Measurements from ENCODE around the gene ACER1. TPM values are rescaled to one million over a fixed set of nuclear protein-coding genes. Genes with fewer than 3 reads are reported as not detected.

The ACER1 gene
- total RNA-seq, 1 donor from 2014 or later: not detected

GRCh38 chr19:6262519-6262918 is 70.9 kb downstream of the ACER1 start:
- Mint-ChIP-seq H3K36me3 (ENCODE audit: low read depth) (peaks cover 80% of the 10 kb centered on the region), H3K27me3 (no peaks in the 10 kb centered on the region), H3K4me1 (peaks cover 11% of the 10 kb centered on the region), H3K27ac (no peak overlapping the region), H3K9me3 (no peaks in the 10 kb centered on the region), H3K4me3 (no peak overlapping the region)
- TF ChIP-seq, protein P1, sequence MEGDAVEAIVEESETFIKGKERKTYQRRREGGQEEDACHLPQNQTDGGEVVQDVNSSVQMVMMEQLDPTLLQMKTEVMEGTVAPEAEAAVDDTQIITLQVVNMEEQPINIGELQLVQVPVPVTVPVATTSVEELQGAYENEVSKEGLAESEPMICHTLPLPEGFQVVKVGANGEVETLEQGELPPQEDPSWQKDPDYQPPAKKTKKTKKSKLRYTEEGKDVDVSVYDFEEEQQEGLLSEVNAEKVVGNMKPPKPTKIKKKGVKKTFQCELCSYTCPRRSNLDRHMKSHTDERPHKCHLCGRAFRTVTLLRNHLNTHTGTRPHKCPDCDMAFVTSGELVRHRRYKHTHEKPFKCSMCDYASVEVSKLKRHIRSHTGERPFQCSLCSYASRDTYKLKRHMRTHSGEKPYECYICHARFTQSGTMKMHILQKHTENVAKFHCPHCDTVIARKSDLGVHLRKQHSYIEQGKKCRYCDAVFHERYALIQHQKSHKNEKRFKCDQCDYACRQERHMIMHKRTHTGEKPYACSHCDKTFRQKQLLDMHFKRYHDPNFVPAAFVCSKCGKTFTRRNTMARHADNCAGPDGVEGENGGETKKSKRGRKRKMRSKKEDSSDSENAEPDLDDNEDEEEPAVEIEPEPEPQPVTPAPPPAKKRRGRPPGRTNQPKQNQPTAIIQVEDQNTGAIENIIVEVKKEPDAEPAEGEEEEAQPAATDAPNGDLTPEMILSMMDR (IDR thresholded peaks at IDR 0.05): no peak
- POLR2A ChIA-PET: no interaction called here
- CTCF ChIA-PET: no interaction called here
- intact Hi-C loops (cut with micrococcal nuclease): no loop called here
- no peak for ATAC-seq (ENCODE audit: low read depth)
- no peak for DNase-seq

- POLR2A ChIA-PET: no interaction called here
- CTCF ChIA-PET: interaction anchor here (1.0 kb wide), 1 partner anchor 9 kb away, joined by 3 read pairs; no protein-coding TSS in a partner anchor
- intact Hi-C loops (cut with micrococcal nuclease): no loop called here
Measured at GRCh38 chr19:6261883-6262282, 71.5 kb downstream of the ACER1 start.

DNA sequence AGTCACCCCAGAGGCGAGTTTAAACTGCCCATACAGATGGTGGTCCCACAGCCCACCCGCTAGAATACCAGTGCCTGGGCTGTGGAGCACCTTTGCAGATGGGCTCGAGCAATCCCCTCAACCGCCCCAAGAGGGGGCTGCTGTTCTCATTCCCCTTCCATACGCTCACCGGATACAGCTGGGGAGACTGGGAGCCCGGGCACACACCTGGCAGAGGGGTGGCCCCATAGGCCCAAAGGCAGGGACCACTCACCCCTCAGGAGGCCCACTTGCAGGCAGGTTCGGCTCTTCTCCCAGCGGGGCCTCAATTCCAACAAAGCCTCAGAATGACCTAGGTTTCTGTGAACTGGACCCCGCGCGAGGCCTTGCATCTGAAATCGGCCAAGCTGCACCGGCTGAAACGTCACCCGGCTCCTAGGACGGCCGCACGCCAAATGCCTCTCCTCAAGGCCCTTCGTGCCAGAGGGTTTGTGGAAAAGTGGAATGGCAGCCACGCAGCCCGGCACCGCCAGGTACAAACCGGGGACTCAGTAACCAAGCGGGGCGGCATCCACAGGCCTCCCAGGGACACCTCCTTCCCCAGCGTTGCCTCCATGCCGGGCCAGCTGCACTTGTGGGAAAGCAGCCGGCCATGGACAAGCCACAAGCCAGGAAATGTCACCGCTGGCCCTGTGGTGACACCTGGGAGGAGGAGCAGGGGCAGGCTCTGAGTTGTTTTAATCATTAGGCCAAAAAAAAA is 72.3 kb downstream of the ACER1 start:
- ChIA-PET POLR2A (no interaction called here), CTCF (interaction anchor here (1.0 kb wide), 1 partner anchor 9 kb away, joined by 3 read pairs; no protein-coding TSS in a partner anchor)
- Mint-ChIP-seq H3K4me3 (no peak overlapping the region), H3K27me3 (no peaks in the 10 kb centered on the region), H3K36me3 (ENCODE audit: low read depth) (peaks cover 77% of the 10 kb centered on the region), H3K4me1 (peaks cover 20% of the 10 kb centered on the region), H3K27ac (no peak overlapping the region), H3K9me3 (no peaks in the 10 kb centered on the region)
- TF ChIP-seq, protein P1 (IDR thresholded peaks at IDR 0.05): no peak
- peak; percentile 23 for ATAC-seq (ENCODE audit: low read depth)
- DNase-seq: no peak
- intact Hi-C loops (cut with micrococcal nuclease): no loop called here

More at GRCh38 chr19:6261883-6262282, 71.5 kb downstream of the ACER1 start:
- TF ChIP-seq, protein P1 (IDR thresholded peaks at IDR 0.05): no peak
- Mint-ChIP-seq H3K27ac (no peak overlapping the region), H3K4me3 (no peak overlapping the region), H3K9me3 (no peaks in the 10 kb centered on the region), H3K4me1 (peaks cover 18% of the 10 kb centered on the region), H3K36me3 (ENCODE audit: low read depth) (peaks cover 78% of the 10 kb centered on the region), H3K27me3 (no peaks in the 10 kb centered on the region)
- ATAC-seq (ENCODE audit: low read depth): no peak
- DNase-seq: no peak

DNA sequence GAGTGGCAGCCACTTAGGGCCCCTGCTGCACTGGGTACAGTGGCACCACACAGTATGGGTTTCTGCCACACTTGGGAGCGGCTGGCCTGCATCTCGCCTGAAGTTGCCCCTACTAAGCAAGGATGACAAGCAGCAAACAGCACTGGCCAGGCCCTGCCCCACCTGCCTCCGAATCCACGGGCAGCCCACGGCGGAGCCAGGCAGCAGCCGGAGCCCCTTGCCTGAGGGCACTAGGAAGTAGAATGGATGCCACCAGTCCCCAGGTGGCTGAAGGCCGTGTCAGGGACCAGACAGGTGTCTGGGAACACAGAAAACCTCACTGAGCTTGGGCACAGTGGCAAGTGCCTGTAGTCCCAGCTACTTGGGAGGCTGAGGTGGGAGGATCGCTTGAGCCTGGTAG is 73.0 kb downstream of the ACER1 start:
- Mint-ChIP-seq H3K4me1 (peaks cover 20% of the 10 kb centered on the region), H3K36me3 (ENCODE audit: low read depth) (peaks cover 75% of the 10 kb centered on the region), H3K4me3 (no peak overlapping the region), H3K9me3 (no peaks in the 10 kb centered on the region), H3K27ac (no peak overlapping the region), H3K27me3 (no peaks in the 10 kb centered on the region)
- ChIA-PET POLR2A (no interaction called here), CTCF (no interaction called here)
- DNase-seq (no peak), ATAC-seq (ENCODE audit: low read depth) (no peak)
- TF ChIP-seq, protein P1 (IDR thresholded peaks at IDR 0.05): no peak
- intact Hi-C loops (cut with micrococcal nuclease): no loop called here

DNA sequence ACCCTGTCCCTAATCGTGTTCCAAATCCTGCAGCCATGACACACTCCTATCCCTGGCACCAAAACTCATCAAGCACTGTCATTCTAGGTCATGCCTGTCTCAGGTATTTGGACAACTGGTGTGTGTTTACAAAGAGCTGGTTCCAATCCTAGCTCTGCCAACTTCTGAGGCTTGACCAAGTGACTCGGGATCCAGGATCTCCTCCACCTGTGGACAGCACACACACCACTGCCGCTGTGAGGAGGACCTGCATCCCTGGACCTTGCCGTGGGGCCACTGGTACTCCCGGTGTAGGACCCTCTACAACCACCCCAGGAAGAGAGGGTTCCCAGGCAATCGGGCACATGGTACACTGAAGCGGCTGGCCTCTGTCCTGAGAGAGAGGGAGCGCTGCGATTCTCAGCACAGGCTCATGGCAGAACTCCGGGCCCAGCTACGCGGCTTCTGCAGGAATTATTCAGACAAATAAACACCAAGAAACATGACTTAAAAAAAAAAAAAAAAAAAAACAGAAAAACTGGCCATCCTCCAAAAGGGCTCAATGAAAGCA is 74.0 kb downstream of the ACER1 start:
- peaks cover 74% of the 10 kb centered on the region for H3K36me3 Mint-ChIP-seq (ENCODE audit: low read depth)
- ATAC-seq (ENCODE audit: low read depth): no peak
- H3K4me1 Mint-ChIP-seq: peaks cover 20% of the 10 kb centered on the region
- DNase-seq: no peak
- CTCF ChIA-PET: no interaction called here
- no peak overlapping the region for H3K27ac Mint-ChIP-seq
- H3K9me3 Mint-ChIP-seq: no peaks in the 10 kb centered on the region
- H3K4me3 Mint-ChIP-seq: no peak overlapping the region
- TF ChIP-seq, protein P1 (IDR thresholded peaks at IDR 0.05): no peak
- intact Hi-C loops (cut with micrococcal nuclease): loop anchor here (2.0 kb wide), 1 partner anchor 19 kb away; the partner anchor contains the start of gene MLLT1
- POLR2A ChIA-PET: no interaction called here
- no peaks in the 10 kb centered on the region for H3K27me3 Mint-ChIP-seq

Measured in activated B cell treated with CpG ODN at 0.5 μM for 24 hours (primary cell).